HEK293T (cell line): Measurements from ENCODE around the gene CRADD.

ENCODE experiments used
- CTCF ChIA-PET: fragments of 350-600 bp; formaldehyde crosslinking; extraction: SDS; loops from one replicate; lab custom pipeline; 2021; ENCODE audit warnings: antibody characterized with exemption, inconsistent platforms; lab: Yijun Ruan, JAX
- POLR2A ChIA-PET: fragments of 350-600 bp; formaldehyde crosslinking; extraction: SDS; loops from one replicate; lab custom pipeline; 2020; ENCODE audit warnings: antibody characterized with exemption, inconsistent platforms; lab: Yijun Ruan, JAX
- DNase-seq: peaks from one replicate; pipeline ENCODE4 v3.0.0; 2012; ENCODE audit warnings: mixed read lengths; ENCODE audit errors: extremely low spot score
- ARNT ChIP-seq: fragments of 450-650 bp; IDR thresholded peaks from 2 replicates; pipeline ENCODE4 v1.6.1; 2017; ENCODE audit warnings: mild to moderate bottlenecking
- BHLHE40 ChIP-seq: fragments of 450-650 bp; IDR thresholded peaks from 2 replicates; pipeline ENCODE4 v1.6.1; 2016; ENCODE audit warnings: mild to moderate bottlenecking, moderate library complexity, borderline replicate concordance
- CTBP1 ChIP-seq: fragments of 450-650 bp; IDR thresholded peaks from 2 replicates; pipeline ENCODE4 v1.6.1; 2016; ENCODE audit warnings: borderline replicate concordance
- ELF4 ChIP-seq: fragments of 450-650 bp; IDR thresholded peaks from 2 replicates; pipeline ENCODE4 v1.6.1; 2017; ENCODE audit warnings: antibody characterized with exemption
- FOXA1 ChIP-seq: fragments of 450-650 bp; IDR thresholded peaks from 2 replicates; pipeline ENCODE4 v1.6.1; 2016; ENCODE audit warnings: mild to moderate bottlenecking
- FOXK2 ChIP-seq: fragments of 450-650 bp; IDR thresholded peaks from 2 replicates; pipeline ENCODE4 v1.6.1; 2016; ENCODE audit warnings: mild to moderate bottlenecking
- FOXM1 ChIP-seq: fragments of 450-650 bp; IDR thresholded peaks from 2 replicates; pipeline ENCODE4 v1.6.1; 2017; ENCODE audit warnings: mild to moderate bottlenecking, borderline replicate concordance
- HDGF ChIP-seq: fragments of 450-650 bp; IDR thresholded peaks from 2 replicates; pipeline ENCODE4 v1.6.1; 2017; ENCODE audit warnings: antibody characterized with exemption, borderline replicate concordance
- L3MBTL2 ChIP-seq: fragments of 450-650 bp; conservative IDR thresholded peaks from 2 replicates; pipeline ENCODE4 v1.6.1; 2016; ENCODE audit warnings: mild to moderate bottlenecking
- LEF1 ChIP-seq: fragments of 450-650 bp; IDR thresholded peaks from 2 replicates; pipeline ENCODE4 v1.6.1; 2017; ENCODE audit warnings: mild to moderate bottlenecking, borderline replicate concordance
- NFRKB ChIP-seq: fragments of 450-650 bp; IDR thresholded peaks from 2 replicates; pipeline ENCODE4 v1.6.1; 2016; ENCODE audit warnings: mild to moderate bottlenecking, moderate library complexity
- SP1 ChIP-seq: fragments of 450-650 bp; IDR thresholded peaks from 2 replicates; pipeline ENCODE4 v1.6.1; 2017
- SUZ12 ChIP-seq: fragments of 450-650 bp; IDR thresholded peaks from 2 replicates; pipeline ENCODE4 v1.6.1; 2016; ENCODE audit warnings: mild to moderate bottlenecking
- TARDBP ChIP-seq: fragments of 450-650 bp; IDR thresholded peaks from 2 replicates; pipeline ENCODE4 v1.6.1; 2016
- ZNF384 ChIP-seq: fragments of 450-650 bp; IDR thresholded peaks from 2 replicates; pipeline ENCODE4 v1.6.1; 2016
- TF ChIP-seq, protein P1 (sequence below): fragments of 450-650 bp; IDR thresholded peaks from 2 replicates; pipeline ENCODE4 v1.6.1; 2016

CRADD gene

DNA sequence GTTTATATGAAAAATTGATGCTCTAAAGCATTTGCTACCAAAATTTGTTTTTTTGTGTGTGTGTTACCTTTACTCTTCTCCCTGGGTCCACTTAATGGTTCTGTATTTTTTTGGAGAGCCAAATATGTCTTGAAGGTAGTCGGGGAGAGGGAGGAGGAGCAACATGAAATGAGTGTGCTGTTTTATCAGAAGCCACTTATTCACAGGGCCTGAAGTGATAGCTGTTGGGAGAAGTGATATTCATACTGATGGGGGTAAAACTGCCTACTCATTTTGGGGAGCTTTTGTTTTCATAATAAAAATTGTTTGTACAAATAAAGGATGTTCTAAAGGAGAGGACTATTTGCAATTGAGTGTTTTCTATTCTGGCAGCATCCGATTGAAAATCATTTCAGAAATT lies 29.2 kb downstream of the CRADD start:
- CTCF ChIA-PET, result no interaction called here
- POLR2A ChIA-PET, result no interaction called here
- TF ChIP-seq SUZ12 (no peak), FOXM1 (no peak), NFRKB (no peak), BHLHE40 (no peak), HDGF (no peak), LEF1 (no peak), L3MBTL2 (no peak)
- DNase-seq, result no peak

DNA sequence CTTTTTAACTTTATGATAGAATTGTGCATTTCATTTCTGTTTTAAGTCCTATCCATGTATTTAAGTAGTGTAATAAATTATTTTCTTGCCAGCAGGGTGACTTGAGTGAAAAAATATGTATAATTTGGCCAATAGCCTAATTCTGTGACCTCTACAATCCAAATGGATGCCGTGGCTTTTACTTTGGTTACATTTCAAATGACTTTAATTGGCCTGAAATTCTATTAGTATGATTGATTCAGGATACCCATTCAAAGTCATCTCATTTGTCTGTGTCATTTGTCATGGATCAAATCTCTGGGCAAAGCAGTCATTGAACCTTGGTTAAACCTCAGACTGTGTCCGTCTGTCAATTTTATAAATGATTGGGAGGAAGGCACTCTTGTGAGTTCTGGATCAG lies 29.6 kb downstream of the CRADD start:
- ChIA-PET POLR2A (no interaction called here), CTCF (no interaction called here)
- no peak for DNase-seq
- TF ChIP-seq, protein P1, sequence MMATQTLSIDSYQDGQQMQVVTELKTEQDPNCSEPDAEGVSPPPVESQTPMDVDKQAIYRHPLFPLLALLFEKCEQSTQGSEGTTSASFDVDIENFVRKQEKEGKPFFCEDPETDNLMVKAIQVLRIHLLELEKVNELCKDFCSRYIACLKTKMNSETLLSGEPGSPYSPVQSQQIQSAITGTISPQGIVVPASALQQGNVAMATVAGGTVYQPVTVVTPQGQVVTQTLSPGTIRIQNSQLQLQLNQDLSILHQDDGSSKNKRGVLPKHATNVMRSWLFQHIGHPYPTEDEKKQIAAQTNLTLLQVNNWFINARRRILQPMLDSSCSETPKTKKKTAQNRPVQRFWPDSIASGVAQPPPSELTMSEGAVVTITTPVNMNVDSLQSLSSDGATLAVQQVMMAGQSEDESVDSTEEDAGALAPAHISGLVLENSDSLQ, result no peak
- TF ChIP-seq SP1, result no peak
- TF ChIP-seq CTBP1, result no peak
- no peak for TF ChIP-seq HDGF
- no peak for TF ChIP-seq FOXA1
- TF ChIP-seq LEF1, result no peak
- TF ChIP-seq ELF4, result no peak
- no peak for TF ChIP-seq ZNF384

DNA sequence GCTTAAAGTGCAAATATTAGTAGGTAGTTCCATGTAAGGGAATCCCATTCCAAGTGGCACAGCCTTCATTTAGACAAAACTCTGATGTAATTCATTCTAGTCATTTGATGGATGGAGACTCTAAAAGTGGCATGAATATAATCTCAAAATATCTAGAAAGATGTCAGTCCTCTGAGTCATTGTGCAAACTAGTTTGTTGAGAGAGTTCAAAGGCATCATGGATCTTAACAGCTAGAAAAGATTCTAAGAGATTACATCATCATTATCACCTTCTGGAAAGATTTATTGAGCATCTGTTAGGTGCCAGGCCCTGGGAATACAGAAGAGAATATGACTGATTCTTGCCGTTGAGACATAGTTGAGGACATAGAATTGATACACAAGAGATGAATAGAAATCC lies 30.7 kb downstream of the CRADD start:
- ChIA-PET CTCF (no interaction called here), POLR2A (no interaction called here)
- TF ChIP-seq BHLHE40 (no peak), ZNF384 (no peak), SP1 (no peak), TARDBP (no peak), FOXA1 (no peak), NFRKB (no peak), SUZ12 (no peak), FOXK2 (no peak), FOXM1 (no peak), LEF1 (no peak), ELF4 (no peak), CTBP1 (no peak), ARNT (no peak), HDGF (no peak), L3MBTL2 (no peak)
- TF ChIP-seq, protein P1, result no peak
- DNase-seq, result no peak

DNA sequence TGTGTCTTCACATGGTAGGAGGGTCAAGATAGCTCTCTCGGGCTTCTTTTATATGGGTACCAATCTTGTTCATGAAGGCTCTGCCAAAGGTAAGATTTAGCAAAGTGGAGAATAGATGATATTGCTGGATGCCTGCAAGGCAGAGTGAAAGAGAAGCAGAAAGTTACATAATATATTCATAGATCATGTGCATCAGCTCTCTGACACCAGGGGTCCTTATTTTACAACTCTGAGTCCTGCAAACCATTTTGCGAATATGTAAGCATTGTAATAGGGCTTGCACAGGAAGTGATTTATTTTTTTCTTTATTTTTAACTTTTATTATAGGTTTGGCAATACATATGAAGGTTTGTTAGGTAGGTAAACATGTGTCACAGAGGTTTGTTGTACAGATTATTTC lies 31.8 kb downstream of the CRADD start:
- ChIA-PET POLR2A (no interaction called here), CTCF (no interaction called here)
- no peak for DNase-seq
- TF ChIP-seq ELF4, result no peak
- TF ChIP-seq NFRKB, result no peak
- no peak for TF ChIP-seq LEF1
- no peak for TF ChIP-seq FOXM1
- TF ChIP-seq, protein P1, result no peak
- no peak for TF ChIP-seq ZNF384
- no peak for TF ChIP-seq BHLHE40
- no peak for TF ChIP-seq SUZ12
- TF ChIP-seq HDGF, result no peak
- no peak for TF ChIP-seq FOXK2
- TF ChIP-seq CTBP1, result no peak
- no peak for TF ChIP-seq FOXA1
- TF ChIP-seq ARNT, result no peak
- no peak for TF ChIP-seq SP1
- TF ChIP-seq TARDBP, result no peak
- no peak for TF ChIP-seq L3MBTL2

DNA sequence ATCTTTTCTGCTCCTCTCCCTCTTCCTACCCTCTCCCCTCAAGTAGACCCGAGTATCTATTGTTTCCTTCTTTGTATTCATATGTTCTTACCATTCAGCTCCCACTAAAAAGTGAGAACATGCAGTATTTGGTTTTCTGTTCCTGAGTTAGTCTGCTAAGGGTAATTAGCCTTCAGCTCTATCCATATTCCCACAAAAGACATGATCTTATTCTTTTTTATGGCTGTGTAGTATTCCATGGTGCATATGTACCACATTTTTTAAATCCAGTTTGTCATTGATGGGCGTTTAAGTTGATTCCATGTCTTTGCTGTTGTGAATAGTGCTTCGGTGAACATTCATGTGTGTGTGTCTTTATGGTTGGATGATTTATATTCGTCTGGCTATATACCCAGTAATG lies 32.2 kb downstream of the CRADD start:
- no peak for DNase-seq
- POLR2A ChIA-PET, result no interaction called here
- CTCF ChIA-PET, result no interaction called here

More for the DNA sequence above, 32.2 kb downstream of the CRADD start:
- TF ChIP-seq FOXA1 (no peak), FOXK2 (no peak), CTBP1 (no peak), SUZ12 (no peak), BHLHE40 (no peak), L3MBTL2 (no peak), HDGF (no peak), LEF1 (no peak), FOXM1 (no peak), NFRKB (no peak), ZNF384 (no peak), SP1 (no peak), TARDBP (no peak), ELF4 (no peak), ARNT (no peak)
- TF ChIP-seq, protein P1, result no peak
